ENCODE measurements around the gene AGR2. TPM values are rescaled to one million over a fixed set of nuclear protein-coding genes. Genes with fewer than 3 reads are reported as not detected.

The AGR2 gene
- polyA plus RNA-seq, 4 donors, result 79.2 to 1,156 (median 425) TPM

Other genes with a start within 250 kb of the AGR2 start
- gene ANKMY2, start 159.2 kb downstream of the AGR2 start, polyA plus RNA-seq, result 10 to 100 TPM; 13.9 to 37.9 (median 14.2) TPM
- gene BZW2, start 158.8 kb downstream of the AGR2 start, polyA plus RNA-seq, result 10 to 100 TPM; 21.9 to 68.1 (median 45.6) TPM
- gene TSPAN13, start 51.2 kb downstream of the AGR2 start, polyA plus RNA-seq, result 100 to 1,000 TPM in 1 of 4 donors, 10 to 100 TPM in 3; 56.2 to 205 (median 63.9) TPM
- gene AGR3, start 77.0 kb upstream of the AGR2 start, polyA plus RNA-seq, result 100 to 1,000 TPM; 215 to 509 (median 305) TPM